ACC112 (cell line): Measurements from ENCODE around the gene TDRD1.

Experiments
- H2AFZ ChIP-seq: fragments of 200-600 bp; sonication (generic); one replicate; pipeline ENCODE4 v1.6.0; 2017; ENCODE audit warnings: antibody characterized with exemption, low read length; ENCODE audit not compliant: unreplicated experiment
- H3K27ac ChIP-seq: fragments of 200-600 bp; sonication (generic); 2 replicates; pipeline ENCODE4 v1.5.1; 2014; ENCODE audit warnings: low read depth, mild to moderate bottlenecking, antibody characterized with exemption, low read length, moderate library complexity
- H3K27me3 ChIP-seq: fragments of 200-600 bp; sonication (generic); 2 replicates; pipeline ENCODE4 v1.6.1; 2014; ENCODE audit warnings: mild to moderate bottlenecking, antibody characterized with exemption, low read length, moderate library complexity, mixed read lengths; ENCODE audit not compliant: insufficient read depth
- H3K36me3 ChIP-seq: fragments of 200-600 bp; sonication (generic); 2 replicates; pipeline ENCODE4 v1.6.1; 2016; ENCODE audit warnings: mild to moderate bottlenecking, antibody characterized with exemption, low read length, moderate library complexity, mixed read lengths; ENCODE audit not compliant: insufficient read depth
- H3K4me1 ChIP-seq: fragments of 200-600 bp; sonication (generic); one replicate; pipeline ENCODE4 v1.6.1; 2016; ENCODE audit warnings: low read length, mixed read lengths; ENCODE audit not compliant: insufficient read depth, unreplicated experiment, control insufficient read depth
- H3K4me3 ChIP-seq: fragments of 200-600 bp; sonication (generic); 2 replicates; pipeline ENCODE4 v1.5.1; 2014; ENCODE audit warnings: mild to moderate bottlenecking, low read depth, low read length
- H3K79me2 ChIP-seq: fragments of 200-600 bp; sonication (generic); one replicate; pipeline ENCODE4 v1.6.0; 2016; ENCODE audit warnings: low read length; ENCODE audit not compliant: control insufficient read depth, unreplicated experiment, insufficient read depth

The TDRD1 gene

DNA sequence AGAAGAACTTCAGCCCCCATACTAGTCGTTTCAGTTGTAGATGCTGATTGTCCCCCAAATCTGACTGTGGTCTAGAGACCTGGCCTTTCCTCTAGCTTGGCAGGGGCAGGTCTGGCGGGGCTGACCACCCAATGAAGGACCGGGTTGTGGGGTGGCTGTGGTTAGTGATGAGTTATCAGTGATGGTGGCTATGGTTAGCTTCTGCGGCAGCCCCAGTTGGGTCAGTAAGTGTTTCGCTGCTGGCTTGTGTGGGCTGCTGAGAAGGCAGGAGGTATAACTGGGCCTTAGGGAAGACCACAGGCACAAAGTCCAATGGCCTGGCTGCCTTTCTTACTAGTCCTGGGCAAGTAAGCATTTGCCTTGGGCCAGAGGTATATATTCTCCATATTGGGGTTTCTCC lies 81.2 kb downstream of the TDRD1 start:
- H3K4me1 ChIP-seq, result peaks cover 24% of the 10 kb centered on the region
- no peaks in the 10 kb centered on the region for H3K36me3 ChIP-seq
- no peaks in the 10 kb centered on the region for H3K27me3 ChIP-seq
- peak overlapping the region; percentile 31 for H2AFZ ChIP-seq
- H3K4me3 ChIP-seq, result no peak overlapping the region
- H3K79me2 ChIP-seq, result no peaks in the 10 kb centered on the region
- peak overlapping the region; percentile 24 for H3K27ac ChIP-seq

DNA sequence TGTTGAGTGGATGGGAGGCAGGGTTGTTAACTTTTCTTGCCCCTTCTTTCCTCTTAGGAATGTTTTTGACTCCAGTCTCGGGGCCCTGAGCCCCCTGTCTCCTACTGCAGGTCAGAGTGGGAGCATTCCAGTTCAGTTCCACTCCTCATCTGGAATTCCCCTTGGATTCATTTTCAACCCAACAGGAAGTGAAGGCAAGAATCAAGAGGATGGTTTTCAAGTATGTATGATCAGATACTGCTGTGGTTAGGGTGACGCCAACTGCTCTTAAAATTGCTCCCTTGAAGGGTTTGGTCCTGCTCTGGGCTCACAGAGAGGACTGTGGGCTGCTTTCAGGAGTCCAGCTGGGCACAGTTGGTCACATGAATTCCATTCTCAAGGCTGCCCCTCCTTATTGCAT lies 81.9 kb downstream of the TDRD1 start:
- no peaks in the 10 kb centered on the region for H3K27me3 ChIP-seq
- no peak overlapping the region for H3K27ac ChIP-seq
- H3K4me3 ChIP-seq, result no peak overlapping the region
- H3K79me2 ChIP-seq, result no peaks in the 10 kb centered on the region
- peaks cover 30% of the 10 kb centered on the region for H3K4me1 ChIP-seq
- H3K36me3 ChIP-seq, result no peaks in the 10 kb centered on the region
- no peak overlapping the region for H2AFZ ChIP-seq

DNA sequence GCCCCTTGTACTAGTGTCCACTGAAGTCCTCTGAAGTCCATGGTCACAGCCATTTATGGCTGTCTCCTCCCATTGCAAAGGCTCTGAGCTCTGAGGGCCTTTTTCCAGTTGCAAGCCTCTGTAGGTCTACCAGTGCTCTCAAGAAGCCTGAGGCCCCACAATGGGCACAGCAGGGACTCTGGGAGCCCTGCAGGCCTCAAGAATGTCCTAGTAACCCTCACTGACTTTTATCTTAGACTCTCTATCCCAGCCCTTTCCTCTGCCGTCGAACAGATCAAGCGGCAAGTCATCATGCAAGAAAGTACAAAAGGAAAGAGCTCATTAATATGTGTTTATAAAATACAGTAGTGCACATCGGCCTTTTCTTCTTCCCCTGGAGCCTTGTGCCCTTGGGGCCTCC lies 83.3 kb downstream of the TDRD1 start:
- no peak overlapping the region for H3K27ac ChIP-seq
- no peaks in the 10 kb centered on the region for H3K36me3 ChIP-seq
- H3K27me3 ChIP-seq, result no peaks in the 10 kb centered on the region
- no peak overlapping the region for H2AFZ ChIP-seq
- H3K4me1 ChIP-seq, result peaks cover 34% of the 10 kb centered on the region
- H3K4me3 ChIP-seq, result no peak overlapping the region
- H3K79me2 ChIP-seq, result no peaks in the 10 kb centered on the region

DNA sequence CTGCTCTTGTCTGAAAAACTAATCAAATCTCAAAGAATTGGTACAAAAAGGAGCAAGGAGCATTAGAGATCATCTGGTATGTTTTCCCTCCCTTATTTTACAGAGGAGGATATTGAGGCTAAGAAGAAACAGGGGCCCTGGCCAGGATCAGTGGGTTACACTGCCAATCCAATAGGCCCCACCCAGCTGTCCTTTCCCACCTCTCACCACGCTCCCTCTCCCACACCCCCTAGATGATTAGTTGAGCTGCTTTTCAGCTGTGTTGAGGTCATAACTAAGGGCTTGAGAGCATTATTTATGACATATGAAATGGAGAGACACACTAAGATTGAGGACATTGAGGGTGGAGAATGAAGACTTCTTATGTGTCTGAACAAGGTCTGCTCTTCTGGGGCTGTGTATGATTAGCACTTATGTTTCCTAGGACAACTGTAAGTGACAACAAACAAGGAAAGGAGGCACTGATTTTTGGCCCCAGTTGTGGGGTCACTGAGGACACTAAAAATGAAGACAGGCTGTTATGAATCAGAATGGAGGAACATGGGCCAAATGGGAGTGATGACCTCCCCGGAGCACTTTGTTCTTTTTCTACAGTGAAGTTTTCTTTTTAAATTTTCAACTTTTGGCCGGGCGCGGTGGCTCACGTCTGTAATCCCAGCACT lies 86.4 kb downstream of the TDRD1 start:
- Histone ChIP-seq H3K4me3 (no peak overlapping the region), H3K27ac (peak overlapping the region; percentile 18), H3K36me3 (no peaks in the 10 kb centered on the region), H3K79me2 (no peaks in the 10 kb centered on the region), H3K27me3 (no peaks in the 10 kb centered on the region), H2AFZ (no peak overlapping the region), H3K4me1 (peaks cover 23% of the 10 kb centered on the region)

DNA sequence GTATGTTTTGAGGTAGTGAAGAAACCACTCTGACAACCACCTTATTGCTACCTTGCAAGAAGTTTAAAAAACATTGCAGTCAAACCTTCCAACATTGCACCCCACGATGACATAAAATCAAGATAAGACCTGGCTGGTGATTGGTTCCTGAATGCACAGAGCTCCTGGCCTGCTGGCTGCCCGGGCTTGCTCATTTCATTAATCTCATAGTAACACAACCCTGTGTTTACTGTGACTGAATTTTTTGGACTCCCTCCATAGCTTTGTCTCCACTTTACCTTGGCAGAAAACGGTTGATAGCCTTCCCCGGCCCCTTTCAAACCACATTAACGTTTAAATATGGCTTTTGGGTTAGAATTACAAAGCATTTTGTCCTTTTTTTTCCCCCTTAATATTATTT lies 87.4 kb downstream of the TDRD1 start:
- Histone ChIP-seq H2AFZ (no peak overlapping the region), H3K27me3 (no peaks in the 10 kb centered on the region), H3K27ac (no peak overlapping the region), H3K4me1 (peaks cover 23% of the 10 kb centered on the region), H3K4me3 (no peak overlapping the region), H3K36me3 (no peaks in the 10 kb centered on the region), H3K79me2 (no peaks in the 10 kb centered on the region)

DNA sequence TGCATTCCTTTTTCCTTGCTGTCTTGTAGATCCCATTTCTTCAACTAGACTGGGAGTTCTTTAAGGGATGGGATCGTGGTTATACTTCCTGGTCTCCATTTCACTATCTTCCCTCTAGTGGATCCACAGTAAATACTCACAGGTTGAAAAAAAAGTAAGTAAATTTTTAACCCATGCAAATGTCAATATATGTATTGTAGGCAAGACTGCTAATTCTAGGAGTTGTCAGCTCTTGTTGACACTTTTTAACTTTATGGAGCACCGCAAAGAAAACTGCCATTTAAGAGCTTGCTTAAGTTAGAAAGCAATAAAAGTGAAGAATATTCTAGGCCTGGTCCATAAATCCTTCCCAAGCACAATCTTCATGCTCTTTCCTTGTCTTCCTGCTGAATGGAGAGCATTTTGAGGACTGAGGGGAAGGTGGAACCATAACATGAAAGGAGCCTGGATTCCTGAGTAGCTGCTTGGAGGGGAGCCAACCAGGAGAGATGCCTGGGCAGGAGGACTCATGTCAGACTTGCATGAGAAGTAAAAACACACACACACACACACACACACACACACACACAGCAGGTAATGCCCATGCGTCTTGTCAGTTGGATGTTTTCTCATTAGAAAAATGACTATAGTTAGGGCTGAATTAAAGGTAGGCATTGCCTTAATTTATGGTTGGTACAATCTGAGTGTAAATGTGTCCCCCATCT lies 92.1 kb downstream of the TDRD1 start:
- H3K27ac ChIP-seq, result peak overlapping the region; percentile 58

DNA sequence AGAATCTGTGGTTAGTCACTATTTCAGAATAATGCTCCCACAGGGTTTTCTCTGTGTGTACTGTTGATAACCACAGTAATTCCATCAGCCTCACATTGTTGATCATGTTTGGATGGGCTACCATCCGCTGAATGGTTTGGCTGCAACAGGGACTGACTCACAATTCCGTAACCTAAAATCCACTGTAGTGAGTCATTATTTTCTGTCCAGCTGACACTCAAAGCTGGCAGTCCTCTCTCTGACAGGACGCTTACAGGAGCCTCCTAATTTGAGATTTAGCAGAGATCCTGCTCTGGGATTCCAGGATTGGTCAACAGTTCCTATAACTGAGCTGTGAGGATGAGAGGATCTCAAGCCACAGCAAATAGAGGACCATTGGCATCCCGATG lies 92.6 kb downstream of the TDRD1 start:
- H3K4me3 ChIP-seq, result no peak overlapping the region
- no peak overlapping the region for H2AFZ ChIP-seq
- H3K4me1 ChIP-seq, result peaks cover 15% of the 10 kb centered on the region
- no peaks in the 10 kb centered on the region for H3K79me2 ChIP-seq
- no peaks in the 10 kb centered on the region for H3K36me3 ChIP-seq
- no peaks in the 10 kb centered on the region for H3K27me3 ChIP-seq
- peak overlapping the region; percentile 58 for H3K27ac ChIP-seq

More for the DNA sequence above, 92.1 kb downstream of the TDRD1 start:
- Histone ChIP-seq H2AFZ (no peak overlapping the region), H3K4me3 (no peak overlapping the region), H3K4me1 (peaks cover 18% of the 10 kb centered on the region), H3K27me3 (no peaks in the 10 kb centered on the region), H3K79me2 (no peaks in the 10 kb centered on the region), H3K36me3 (no peaks in the 10 kb centered on the region)

DNA sequence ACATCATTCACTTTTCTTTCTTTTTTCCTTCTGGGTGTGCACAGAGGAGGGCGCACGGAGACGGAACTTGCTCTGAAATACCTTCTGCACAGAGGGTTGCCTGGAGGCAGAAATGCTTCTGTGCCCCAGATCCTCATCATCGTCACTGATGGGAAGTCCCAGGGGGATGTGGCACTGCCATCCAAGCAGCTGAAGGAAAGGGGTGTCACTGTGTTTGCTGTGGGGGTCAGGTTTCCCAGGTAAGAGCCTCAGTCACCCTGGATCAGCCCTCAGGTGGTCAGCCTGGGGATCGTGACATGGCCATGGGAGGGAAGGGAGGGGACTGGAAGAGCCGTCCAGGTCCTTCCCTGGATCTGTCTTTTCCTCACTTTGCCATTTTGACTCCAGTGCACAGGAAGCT lies 93.5 kb downstream of the TDRD1 start:
- Histone ChIP-seq H3K36me3 (no peaks in the 10 kb centered on the region), H3K27me3 (no peaks in the 10 kb centered on the region), H3K27ac (no peak overlapping the region), H3K4me3 (no peak overlapping the region), H3K4me1 (peaks cover 15% of the 10 kb centered on the region), H3K79me2 (no peaks in the 10 kb centered on the region), H2AFZ (no peak overlapping the region)

DNA sequence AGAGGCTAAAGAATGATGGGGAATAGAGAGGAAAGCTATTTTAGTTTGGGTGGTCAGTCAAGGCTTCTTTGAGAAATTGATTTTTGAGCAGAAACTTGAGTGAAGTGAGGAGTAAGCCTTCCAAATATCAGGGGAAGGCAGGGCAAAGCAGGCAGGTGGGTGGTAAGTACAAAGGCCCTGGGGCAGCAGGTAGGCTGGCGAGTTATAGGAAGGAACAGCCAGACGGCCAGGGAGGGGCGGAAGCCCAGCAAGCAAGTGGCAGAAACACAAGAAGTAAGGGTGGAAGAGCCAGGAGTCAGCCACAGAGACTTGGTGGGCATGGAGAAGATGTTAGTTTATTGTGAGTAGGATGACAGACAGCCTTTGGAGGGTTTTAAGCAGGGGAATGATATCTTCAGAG lies 94.8 kb downstream of the TDRD1 start:
- no peak overlapping the region for H2AFZ ChIP-seq
- H3K4me1 ChIP-seq, result peaks cover 15% of the 10 kb centered on the region
- no peaks in the 10 kb centered on the region for H3K36me3 ChIP-seq
- no peak overlapping the region for H3K4me3 ChIP-seq
- H3K27ac ChIP-seq, result no peak overlapping the region
- H3K79me2 ChIP-seq, result no peaks in the 10 kb centered on the region
- H3K27me3 ChIP-seq, result no peaks in the 10 kb centered on the region

DNA sequence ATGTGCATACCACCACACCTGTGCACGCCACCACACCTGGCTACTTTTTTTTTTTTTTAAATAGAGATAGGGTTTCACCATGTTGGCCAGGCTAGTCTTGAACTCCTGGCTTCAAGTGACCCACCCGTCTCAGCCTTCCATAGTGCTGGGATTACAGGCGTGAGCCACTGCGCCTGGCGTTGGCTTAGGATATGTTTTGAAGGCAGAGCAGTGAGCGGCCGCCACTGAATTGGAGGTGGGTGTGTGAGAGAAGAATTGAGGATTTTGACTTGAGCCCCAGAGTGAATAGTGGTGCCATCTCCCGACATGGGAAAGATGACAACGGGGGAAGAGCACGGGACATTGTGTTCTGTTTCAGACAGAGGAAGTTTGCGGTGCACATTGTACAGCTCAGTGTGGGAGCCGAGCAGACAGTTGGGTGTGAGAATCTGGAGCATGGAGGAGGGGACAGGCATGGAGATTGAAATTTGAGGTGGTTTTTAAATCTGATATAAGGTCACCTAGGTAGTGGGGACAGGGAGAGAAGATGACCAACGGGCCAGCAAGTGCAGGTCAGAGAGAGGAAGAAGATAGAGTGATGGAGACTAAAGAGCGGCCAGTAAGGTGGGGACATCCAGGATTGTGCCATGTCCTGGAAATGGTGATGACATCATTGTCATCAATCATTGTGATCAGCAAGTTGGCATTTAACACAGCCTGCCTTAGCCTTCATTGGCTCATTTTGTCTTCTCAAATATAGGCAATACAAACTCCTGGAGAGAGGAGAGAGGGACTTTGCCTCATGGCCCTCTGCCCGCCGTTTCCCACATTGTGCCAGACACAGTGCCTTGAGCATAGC lies 95.7 kb downstream of the TDRD1 start:
- no peak overlapping the region for H2AFZ ChIP-seq
- no peaks in the 10 kb centered on the region for H3K27me3 ChIP-seq
- no peaks in the 10 kb centered on the region for H3K79me2 ChIP-seq
- no peak overlapping the region for H3K27ac ChIP-seq
- H3K4me3 ChIP-seq, result no peak overlapping the region
- H3K4me1 ChIP-seq, result peaks cover 15% of the 10 kb centered on the region
- no peaks in the 10 kb centered on the region for H3K36me3 ChIP-seq
